WI38 (cell line): Measurements from ENCODE around the gene RNF6.

Source experiments
- H3K4me3 ChIP-seq: 2 replicates; pipeline ENCODE4 v1.5.1; 2011; ENCODE audit warnings: low read depth, mild to moderate bottlenecking, control low read depth, low read length
- TF ChIP-seq, protein P1 (sequence below): IDR thresholded peaks from 2 replicates; pipeline ENCODE4 v1.5.1; 2012; ENCODE audit warnings: low read depth, mild to moderate bottlenecking, control low read depth, low read length

The RNF6 gene

DNA sequence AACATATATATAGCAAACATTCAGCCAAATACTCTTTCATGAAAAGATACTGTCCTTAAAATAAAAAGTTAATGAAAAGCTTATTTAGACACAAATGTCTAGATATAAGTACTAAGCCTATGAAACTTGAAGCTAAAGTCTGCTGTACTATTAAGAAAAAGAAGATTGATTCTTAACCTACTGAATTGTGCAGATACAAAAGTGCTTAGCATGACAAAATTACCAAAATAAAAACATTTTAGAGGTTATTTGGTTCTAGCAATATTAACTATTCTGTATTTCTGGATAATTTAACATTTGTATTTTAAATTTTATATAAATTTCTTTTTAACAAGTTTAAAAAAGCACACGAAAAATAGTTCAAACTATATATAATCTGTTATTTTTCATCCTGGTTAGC is 8.8 kb downstream of the RNF6 start:
- H3K4me3 ChIP-seq: no peak overlapping the region
- TF ChIP-seq, protein P1, sequence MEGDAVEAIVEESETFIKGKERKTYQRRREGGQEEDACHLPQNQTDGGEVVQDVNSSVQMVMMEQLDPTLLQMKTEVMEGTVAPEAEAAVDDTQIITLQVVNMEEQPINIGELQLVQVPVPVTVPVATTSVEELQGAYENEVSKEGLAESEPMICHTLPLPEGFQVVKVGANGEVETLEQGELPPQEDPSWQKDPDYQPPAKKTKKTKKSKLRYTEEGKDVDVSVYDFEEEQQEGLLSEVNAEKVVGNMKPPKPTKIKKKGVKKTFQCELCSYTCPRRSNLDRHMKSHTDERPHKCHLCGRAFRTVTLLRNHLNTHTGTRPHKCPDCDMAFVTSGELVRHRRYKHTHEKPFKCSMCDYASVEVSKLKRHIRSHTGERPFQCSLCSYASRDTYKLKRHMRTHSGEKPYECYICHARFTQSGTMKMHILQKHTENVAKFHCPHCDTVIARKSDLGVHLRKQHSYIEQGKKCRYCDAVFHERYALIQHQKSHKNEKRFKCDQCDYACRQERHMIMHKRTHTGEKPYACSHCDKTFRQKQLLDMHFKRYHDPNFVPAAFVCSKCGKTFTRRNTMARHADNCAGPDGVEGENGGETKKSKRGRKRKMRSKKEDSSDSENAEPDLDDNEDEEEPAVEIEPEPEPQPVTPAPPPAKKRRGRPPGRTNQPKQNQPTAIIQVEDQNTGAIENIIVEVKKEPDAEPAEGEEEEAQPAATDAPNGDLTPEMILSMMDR: no peak

DNA sequence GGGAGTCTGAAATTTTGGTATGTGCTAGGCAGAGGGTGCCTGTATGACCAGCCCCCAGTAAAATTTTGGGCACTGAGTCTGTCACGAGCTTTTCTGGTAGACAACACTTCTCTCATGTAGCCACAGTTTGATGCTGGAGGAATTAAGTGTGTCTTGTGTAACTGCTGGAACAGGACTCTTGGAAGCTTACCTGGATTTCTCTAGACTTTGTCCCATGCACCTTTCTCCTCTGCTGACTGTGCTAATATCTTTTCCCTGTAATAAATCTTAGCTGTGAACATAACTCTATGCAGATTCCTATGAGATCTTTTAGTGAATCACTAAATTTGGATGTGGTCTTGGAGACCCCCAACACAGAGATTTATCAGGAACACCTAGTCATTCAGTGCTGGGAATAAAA is 13.8 kb downstream of the RNF6 start:
- TF ChIP-seq, protein P1: no peak
- H3K4me3 ChIP-seq: no peak overlapping the region

DNA sequence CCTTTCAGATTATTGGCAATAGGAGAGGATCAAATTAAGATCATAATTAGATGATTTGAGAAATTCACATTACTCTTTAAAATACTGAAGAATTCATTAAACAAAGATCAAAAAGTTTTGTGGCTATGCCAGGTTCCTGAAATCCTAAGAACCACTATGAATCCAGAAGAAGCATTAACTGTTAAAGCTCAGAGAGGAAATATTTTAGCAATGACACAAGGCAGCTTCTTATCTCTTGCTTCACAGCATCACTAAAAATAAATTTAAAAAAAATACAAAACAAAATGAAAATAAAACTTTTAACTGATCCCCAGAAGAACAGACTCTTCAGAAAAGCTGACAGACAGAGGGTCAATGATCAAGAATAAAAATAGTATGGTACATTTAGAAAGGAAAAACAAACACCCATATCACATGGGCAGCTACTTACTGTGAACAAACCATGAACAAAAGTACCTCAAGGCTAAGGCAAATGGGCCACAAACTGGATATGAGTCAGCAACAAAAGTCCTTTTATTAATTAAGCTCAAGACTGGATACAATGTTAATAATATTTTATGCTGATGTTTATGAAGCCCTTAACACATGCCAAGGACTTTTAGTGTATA is 19.6 kb downstream of the RNF6 start:
- H3K4me3 ChIP-seq: no peak overlapping the region
- TF ChIP-seq, protein P1: no peak

DNA sequence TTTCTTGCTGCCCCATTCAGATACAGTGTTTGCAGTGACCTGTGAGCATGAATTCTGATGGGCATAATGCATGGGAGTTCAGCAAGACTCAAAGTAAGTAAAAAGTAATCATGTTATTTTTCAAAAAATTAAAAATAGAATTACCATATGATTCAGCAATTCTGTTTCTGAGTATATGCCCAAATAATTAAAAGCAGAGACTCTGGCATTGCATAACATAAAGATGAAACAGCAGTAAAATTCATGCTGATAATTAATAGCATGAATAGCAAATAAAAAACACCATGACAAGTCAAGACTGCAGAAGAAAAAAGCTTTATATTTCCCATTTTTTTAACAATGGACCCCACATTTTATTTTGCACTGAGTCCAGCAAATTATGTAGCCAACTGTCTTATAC is 21.3 kb downstream of the RNF6 start:
- H3K4me3 ChIP-seq: no peak overlapping the region
- TF ChIP-seq, protein P1: no peak

DNA sequence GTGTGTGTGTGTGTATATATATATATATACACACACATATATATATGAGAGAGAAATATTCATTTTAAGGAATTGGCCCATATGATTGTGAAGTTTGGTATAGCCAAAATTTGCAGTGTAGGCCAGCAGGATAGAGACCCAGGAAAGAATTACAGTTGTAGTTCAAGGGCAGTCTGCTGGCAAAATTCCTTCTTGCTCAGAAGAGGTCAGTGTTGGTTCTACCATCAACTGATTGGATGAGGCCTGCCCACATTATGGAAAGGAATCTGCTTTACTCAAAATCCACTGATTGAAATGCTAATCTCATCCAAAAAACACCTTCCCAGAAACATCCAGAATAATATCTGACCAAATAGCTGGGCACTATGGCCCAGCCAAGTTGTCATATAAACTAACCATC is 24.0 kb downstream of the RNF6 start:
- TF ChIP-seq, protein P1: no peak
- H3K4me3 ChIP-seq: no peak overlapping the region

DNA sequence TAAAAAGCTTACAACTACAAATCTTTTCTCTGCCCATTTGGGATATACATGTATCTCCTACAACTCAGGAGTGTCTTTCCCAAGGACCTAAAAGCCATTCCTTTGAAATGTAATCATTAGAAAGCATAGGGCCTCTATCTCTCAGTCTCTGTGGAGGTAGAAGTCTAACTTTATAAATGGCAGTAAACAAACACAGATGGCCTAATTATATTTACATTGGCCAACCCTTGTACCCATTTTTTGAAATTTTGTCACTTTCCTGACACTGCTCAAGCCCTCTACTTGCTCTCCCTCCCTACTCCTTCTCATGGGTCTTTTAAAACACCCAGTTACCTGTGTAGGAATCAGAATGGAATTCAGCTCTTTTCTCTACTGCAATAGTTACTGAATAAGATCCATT is 24.8 kb downstream of the RNF6 start:
- H3K4me3 ChIP-seq: no peak overlapping the region
- TF ChIP-seq, protein P1: no peak

DNA sequence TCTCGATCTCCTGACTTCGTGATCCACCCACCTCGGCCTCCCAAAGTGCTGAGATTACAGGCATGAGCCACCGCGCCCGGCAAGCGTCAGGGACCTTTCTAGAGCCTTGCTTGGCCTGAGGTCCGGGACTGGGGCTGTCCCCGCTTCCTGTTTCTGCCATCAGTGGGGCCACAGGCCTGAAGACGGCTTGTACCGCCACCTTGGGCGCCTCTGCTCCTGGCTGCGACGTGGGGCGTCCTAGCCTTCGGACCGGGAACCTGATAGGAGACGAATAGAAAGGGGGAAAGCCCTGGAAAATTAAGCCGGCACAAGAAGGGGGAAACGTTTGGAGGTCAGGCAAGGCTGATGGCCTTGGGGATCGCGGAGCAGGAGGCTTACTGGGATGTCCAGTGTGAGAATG is 35.1 kb downstream of the RNF6 start:
- TF ChIP-seq, protein P1: no peak
- peak overlapping the region; percentile 61 for H3K4me3 ChIP-seq
